Colonic mucosa (tissue), 2 donors: ENCODE measurements around the gene SNAPC4. TPM values are rescaled to one million over a fixed set of nuclear protein-coding genes. Genes with fewer than 3 reads are reported as not detected.

ENCODE experiments used
- total RNA-seq, 2 donors: library from RNA; stranded (reverse); fragmentation: NEBNext Ultra II Directional in 1 of 2; extraction: Animal tissue kit (Norgen Biotek cat#: 25700) in 1 of 2; gene quantifications; one replicate each; pipeline ENCODE4 v1.2.1, GENCODE V29; 2021
- donor health status: DM: no; HTN: no; CAD: no.
- donor health status: DM: no; HTN: no; CAD: no.

The SNAPC4 gene
- total RNA-seq, 2 donors from 2014 or later, result 6.0 to 9.7 TPM

Other genes with a start within 250 kb of the SNAPC4 start
- gene LHX3, start 195.0 kb downstream of the SNAPC4 start, total RNA-seq, result not detected
- 10 to 100 TPM in 1 of 2 donors, 1 to 10 TPM in 1; 4.9 to 12.0 TPM for gene QSOX2, start 154.4 kb downstream of the SNAPC4 start, total RNA-seq
- under 1 TPM; 0.30 to 0.48 TPM for gene CCDC187, start 96.1 kb downstream of the SNAPC4 start, total RNA-seq
- gene GPSM1, start 72.6 kb downstream of the SNAPC4 start, total RNA-seq, result 1 to 10 TPM; 2.3 to 3.4 TPM
- gene DNLZ, start 36.4 kb downstream of the SNAPC4 start, total RNA-seq, result 10 to 100 TPM; 10.0 to 10.8 TPM
- 1 to 10 TPM; 1.2 to 1.7 TPM for gene CARD9, start 26.5 kb downstream of the SNAPC4 start, total RNA-seq
- 10 to 100 TPM; 24.5 to 48.4 TPM for gene ENTR1, start 10.4 kb upstream of the SNAPC4 start, total RNA-seq
- gene PMPCA, start 10.5 kb upstream of the SNAPC4 start, total RNA-seq, result 10 to 100 TPM; 56.1 to 60.9 TPM
- gene INPP5E, start 39.7 kb upstream of the SNAPC4 start, total RNA-seq, result 10 to 100 TPM in 1 of 2 donors, 1 to 10 TPM in 1; 8.3 to 12.1 TPM
- gene SEC16A, start 82.9 kb upstream of the SNAPC4 start, total RNA-seq, result 100 to 1,000 TPM in 1 of 2 donors, 10 to 100 TPM in 1; 66.2 to 104 TPM
- 10 to 100 TPM; 49.3 to 99.4 TPM for gene NOTCH1, start 145.9 kb upstream of the SNAPC4 start, total RNA-seq